Loucy (cell line): ENCODE data around the gene KAT6B.

Source experiments
- H2AFZ ChIP-seq: fragments of 200-600 bp; sonication (generic); 2 replicates; pipeline ENCODE4 v1.6.0; 2016; ENCODE audit warnings: antibody characterized with exemption, mild to moderate bottlenecking, low read length, moderate library complexity
- H3F3A ChIP-seq: fragments of 200-600 bp; 2 replicates; pipeline ENCODE4 v1.6.0; 2016; ENCODE audit warnings: antibody characterized with exemption, low read depth, mild to moderate bottlenecking
- H3K27me3 ChIP-seq: fragments of 200-600 bp; sonication (generic); 2 replicates; pipeline ENCODE4 v1.6.1; 2014; ENCODE audit warnings: low read length, mild to moderate bottlenecking; ENCODE audit not compliant: insufficient read depth, poor library complexity, severe bottlenecking
- H3K36me3 ChIP-seq: fragments of 200-600 bp; sonication (generic); 2 replicates; pipeline ENCODE4 v1.6.1; 2016; ENCODE audit warnings: low read length; ENCODE audit not compliant: insufficient read depth
- H3K4me1 ChIP-seq: fragments of 200-600 bp; sonication (generic); 2 replicates; pipeline ENCODE4 v1.5.1; 2014; ENCODE audit warnings: low read length, mild to moderate bottlenecking; ENCODE audit not compliant: insufficient read depth, poor library complexity, severe bottlenecking
- H3K4me2 ChIP-seq: fragments of 200-600 bp; sonication (generic); 2 replicates; pipeline ENCODE4 v1.6.0; 2014; ENCODE audit warnings: antibody characterized with exemption, low read length, low read depth, mild to moderate bottlenecking; ENCODE audit not compliant: poor library complexity, severe bottlenecking
- H3K4me3 ChIP-seq: fragments of 200-600 bp; sonication (generic); 2 replicates; pipeline ENCODE4 v1.5.1; 2014; ENCODE audit warnings: low read length, mild to moderate bottlenecking, mixed read lengths; ENCODE audit not compliant: poor library complexity, severe bottlenecking
- H3K79me2 ChIP-seq: fragments of 200-600 bp; sonication (generic); 2 replicates; pipeline ENCODE4 v1.6.1; 2014; ENCODE audit warnings: low read length; ENCODE audit not compliant: insufficient read depth
- H3K9ac ChIP-seq: fragments of 200-600 bp; sonication (generic); 2 replicates; pipeline ENCODE4 v1.6.0; 2014; ENCODE audit warnings: mild to moderate bottlenecking, low read depth, low read length, moderate library complexity; ENCODE audit not compliant: poor library complexity, severe bottlenecking
- H3K9me2 ChIP-seq: fragments of 200-600 bp; sonication (generic); replicated peaks from 2 replicates; pipeline ENCODE4 v1.6.1; 2016; ENCODE audit warnings: low read depth, low read length, mixed read lengths
- H3K9me3 ChIP-seq: fragments of 200-600 bp; sonication (generic); 2 replicates; pipeline ENCODE4 v1.6.1; 2014; ENCODE audit warnings: mild to moderate bottlenecking, antibody characterized with exemption, low read length, low read depth; ENCODE audit not compliant: insufficient read depth
- H4K20me1 ChIP-seq: fragments of 200-600 bp; sonication (generic); 2 replicates; pipeline ENCODE4 v1.6.0; 2014; ENCODE audit warnings: antibody characterized with exemption, low read length, mild to moderate bottlenecking; ENCODE audit not compliant: insufficient read depth, poor library complexity, severe bottlenecking
- EZH2phosphoT487 ChIP-seq: fragments of 200-600 bp; IDR thresholded peaks from 2 replicates; pipeline ENCODE4 v1.6.1; 2018; ENCODE audit warnings: antibody characterized with exemption, mild to moderate bottlenecking, moderate library complexity, borderline replicate concordance
- TF ChIP-seq, protein P1 (sequence below): fragments of 200-600 bp; sonication (generic); conservative IDR thresholded peaks from 2 replicates; pipeline ENCODE4 v1.5.1; 2014; ENCODE audit warnings: mild to moderate bottlenecking, antibody characterized with exemption, low read length

The KAT6B gene

DNA sequence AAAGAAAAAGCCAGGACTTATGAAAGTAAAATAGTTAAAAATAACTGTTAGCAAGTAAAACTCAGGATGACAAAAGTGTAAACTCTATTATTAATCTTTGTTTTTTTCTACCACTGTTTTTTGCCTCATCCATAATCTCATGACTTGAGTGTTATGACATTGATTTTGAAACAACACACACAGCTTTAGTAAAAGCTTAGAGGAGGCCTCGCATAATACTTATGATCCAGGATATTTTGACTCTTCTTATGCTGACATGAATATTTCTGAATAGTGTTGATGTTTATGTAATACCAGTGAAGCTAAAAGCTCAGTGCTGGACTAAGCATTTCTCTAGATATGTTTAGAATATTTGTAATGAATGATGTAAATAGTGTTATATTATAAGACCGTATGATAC lies 10.5 kb downstream of the KAT6B start:
- Histone ChIP-seq H3K9ac (no peak overlapping the region), H3F3A (no peaks in the 10 kb centered on the region), H3K9me3 (no peaks in the 10 kb centered on the region), H3K79me2 (peaks cover 99% of the 10 kb centered on the region), H3K4me1 (peaks cover 43% of the 10 kb centered on the region), H3K4me2 (peak overlapping the region; percentile 1), H3K36me3 (peaks cover 27% of the 10 kb centered on the region), H2AFZ (no peak overlapping the region), H4K20me1 (peaks cover 74% of the 10 kb centered on the region), H3K9me2 (no peaks in the 10 kb centered on the region), H3K27me3 (no peaks in the 10 kb centered on the region), H3K4me3 (no peak overlapping the region)
- TF ChIP-seq, protein P1, sequence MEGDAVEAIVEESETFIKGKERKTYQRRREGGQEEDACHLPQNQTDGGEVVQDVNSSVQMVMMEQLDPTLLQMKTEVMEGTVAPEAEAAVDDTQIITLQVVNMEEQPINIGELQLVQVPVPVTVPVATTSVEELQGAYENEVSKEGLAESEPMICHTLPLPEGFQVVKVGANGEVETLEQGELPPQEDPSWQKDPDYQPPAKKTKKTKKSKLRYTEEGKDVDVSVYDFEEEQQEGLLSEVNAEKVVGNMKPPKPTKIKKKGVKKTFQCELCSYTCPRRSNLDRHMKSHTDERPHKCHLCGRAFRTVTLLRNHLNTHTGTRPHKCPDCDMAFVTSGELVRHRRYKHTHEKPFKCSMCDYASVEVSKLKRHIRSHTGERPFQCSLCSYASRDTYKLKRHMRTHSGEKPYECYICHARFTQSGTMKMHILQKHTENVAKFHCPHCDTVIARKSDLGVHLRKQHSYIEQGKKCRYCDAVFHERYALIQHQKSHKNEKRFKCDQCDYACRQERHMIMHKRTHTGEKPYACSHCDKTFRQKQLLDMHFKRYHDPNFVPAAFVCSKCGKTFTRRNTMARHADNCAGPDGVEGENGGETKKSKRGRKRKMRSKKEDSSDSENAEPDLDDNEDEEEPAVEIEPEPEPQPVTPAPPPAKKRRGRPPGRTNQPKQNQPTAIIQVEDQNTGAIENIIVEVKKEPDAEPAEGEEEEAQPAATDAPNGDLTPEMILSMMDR, result no peak
- no peak for TF ChIP-seq EZH2phosphoT487

- peaks cover 41% of the 10 kb centered on the region for H3K4me1 ChIP-seq
- peak overlapping the region; percentile 1 for H3K4me2 ChIP-seq
- no peaks in the 10 kb centered on the region for H3F3A ChIP-seq
- peaks cover 97% of the 10 kb centered on the region for H3K79me2 ChIP-seq
- H4K20me1 ChIP-seq, result peaks cover 73% of the 10 kb centered on the region
- no peak for TF ChIP-seq EZH2phosphoT487
- TF ChIP-seq, protein P1, result no peak
- peaks cover 33% of the 10 kb centered on the region for H3K36me3 ChIP-seq
- no peaks in the 10 kb centered on the region for H3K9me3 ChIP-seq
- no peaks in the 10 kb centered on the region for H3K27me3 ChIP-seq
- no peaks in the 10 kb centered on the region for H3K9me2 ChIP-seq
- H3K4me3 ChIP-seq, result no peak overlapping the region
- H3K9ac ChIP-seq, result no peak overlapping the region
- no peak overlapping the region for H2AFZ ChIP-seq
Measured at GRCh38 chr10:74837743-74838142, 11.3 kb downstream of the KAT6B start.

DNA sequence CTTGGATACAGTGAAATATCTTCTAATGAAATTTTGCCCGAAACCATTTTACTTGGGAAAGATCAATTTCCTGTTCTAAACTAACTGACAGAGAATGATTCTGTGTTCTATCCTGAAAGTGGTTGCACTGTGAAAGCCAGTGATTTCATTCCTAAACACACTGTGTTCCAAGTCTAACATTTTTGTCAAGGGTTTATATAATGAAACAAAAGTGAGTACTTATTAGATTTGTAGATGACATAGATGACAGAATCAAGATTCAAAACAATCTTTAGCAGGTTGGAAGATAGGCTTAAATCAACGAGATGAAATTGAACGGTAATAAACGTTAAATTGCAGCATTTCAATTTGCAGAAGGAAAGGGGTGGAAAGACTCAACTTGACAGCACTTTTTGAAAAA lies 13.3 kb downstream of the KAT6B start:
- Histone ChIP-seq H3K27me3 (no peaks in the 10 kb centered on the region), H4K20me1 (peaks cover 74% of the 10 kb centered on the region), H3F3A (no peaks in the 10 kb centered on the region), H3K9me3 (no peaks in the 10 kb centered on the region), H3K36me3 (peaks cover 49% of the 10 kb centered on the region), H3K9me2 (no peaks in the 10 kb centered on the region), H3K79me2 (peaks cover 97% of the 10 kb centered on the region), H2AFZ (no peak overlapping the region), H3K4me3 (no peak overlapping the region), H3K9ac (no peak overlapping the region), H3K4me1 (peaks cover 25% of the 10 kb centered on the region), H3K4me2 (no peak overlapping the region)
- TF ChIP-seq, protein P1, result no peak
- no peak for TF ChIP-seq EZH2phosphoT487
